ENCODE results near the gene HSD11B1L. TPM values are rescaled to one million over a fixed set of nuclear protein-coding genes. Genes with fewer than 3 reads are reported as not detected.

HSD11B1L gene
- total and polyA plus RNA-seq, 2 donors (not counting 1 experiment from before 2014, with no cell fraction given) = 1.8 to 4.6 TPM

DNA sequence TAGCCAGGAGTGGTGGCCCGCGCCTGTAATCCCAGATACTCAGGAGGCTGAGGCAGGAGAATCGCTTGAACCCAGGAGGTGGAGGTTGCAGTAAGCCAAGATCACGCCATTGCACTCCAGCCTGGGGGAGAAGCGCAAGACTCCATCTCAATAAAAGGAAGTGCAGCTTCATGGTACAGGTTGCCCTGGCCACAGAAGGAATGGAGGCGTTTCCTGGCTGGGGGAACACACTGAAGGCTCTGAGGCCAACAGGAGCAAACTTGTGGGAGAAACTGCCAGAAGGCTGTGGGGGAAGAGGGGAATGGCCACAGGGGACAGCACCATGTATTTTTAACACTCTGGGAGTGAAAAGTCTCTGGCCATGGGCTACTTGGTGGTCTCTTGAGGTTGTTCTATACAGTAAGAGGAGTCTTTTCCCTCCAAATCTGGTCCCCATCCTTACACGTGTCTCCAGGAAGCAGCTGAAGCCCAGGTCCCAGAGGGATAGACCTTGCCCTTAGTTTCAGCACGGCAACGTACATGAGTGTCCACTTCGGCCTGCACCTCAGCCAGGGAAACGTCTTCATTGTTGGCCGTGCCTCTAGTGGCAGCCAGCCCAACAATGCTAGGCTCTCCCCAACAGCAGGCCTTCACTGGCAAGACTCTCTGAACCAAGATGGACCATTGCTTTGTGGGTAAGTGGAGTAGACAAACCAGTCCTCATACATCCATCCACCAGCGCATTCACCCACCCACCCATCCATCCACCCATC lies 7.9 kb upstream of the HSD11B1L start:
- Histone ChIP-seq H3K9me3 (ENCODE audit: control extremely low read depth in 1 of 3, control insufficient read depth in 2 of 3, insufficient read depth in 1 of 3, low read length in 2 of 3) (peaks cover 0 to 1% (median 0%) of the 10 kb centered on the region in 3 donors), H2AFZ (ENCODE audit: insufficient read depth, low read depth, low read length, poor library complexity, severe bottlenecking) (no peak overlapping the region), H3K27ac (ENCODE audit: low read length in 2 of 2) (no peak overlapping the region), H3K4me1 (ENCODE audit: control insufficient read depth in 2 of 2, insufficient read depth in 2 of 2, low read length in 2 of 2) (no peaks in the 10 kb centered on the region), H3K27me3 (replicated peaks in 1 of 4; ENCODE audit: control extremely low read depth in 1 of 4, control insufficient read depth in 3 of 4, insufficient read depth in 4 of 4, low read length in 3 of 4) (no peaks in the 10 kb centered on the region), H3K36me3 (replicated peaks in 1 of 2; ENCODE audit: control extremely low read depth in 1 of 2, control insufficient read depth in 1 of 2, extremely low read depth in 1 of 2, insufficient read depth in 2 of 2, low read length in 1 of 2) (peaks cover 0 to 14% of the 10 kb centered on the region in 2 experiments), H3K4me3 (ENCODE audit: control extremely low read depth in 1 of 5, extremely low read depth in 1 of 5, insufficient read depth in 1 of 5, low read depth in 2 of 5, low read length in 4 of 5) (no peak overlapping the region), H3K79me2 (ENCODE audit: control insufficient read depth, insufficient read depth, low read length) (no peaks in the 10 kb centered on the region), H3K9ac (ENCODE audit: low read length) (no peak overlapping the region), H3K4me2 (replicated peaks; ENCODE audit: low read depth, low read length, poor library complexity, severe bottlenecking) (no peak overlapping the region), H4K20me1 (ENCODE audit: control insufficient read depth, insufficient read depth, low read length, poor library complexity, severe bottlenecking) (no peaks in the 10 kb centered on the region)
- ATAC-seq (ENCODE audit: low read depth) (no peak), DNase-seq (no peak)
- ChIA-PET CTCF (no interaction called here), POLR2A (no interaction called here)
- intact Hi-C loops (cut with micrococcal nuclease) = no loop called here
- no peak overlapping the region for H3K27ac Mint-ChIP-seq
- no peaks in the 10 kb centered on the region for H3K4me1 Mint-ChIP-seq
- H3K4me3 Mint-ChIP-seq = no peak overlapping the region
- 95% methylated on average over 8 of the region's 13 CpGs for whole genome bisulfite sequencing (ENCODE audit: insufficient coverage)
- no peaks in the 10 kb centered on the region for H3K9me3 Mint-ChIP-seq (ENCODE audit: insufficient read depth)
- no peaks in the 10 kb centered on the region for H3K27me3 Mint-ChIP-seq
- TF ChIP-seq, protein P1, sequence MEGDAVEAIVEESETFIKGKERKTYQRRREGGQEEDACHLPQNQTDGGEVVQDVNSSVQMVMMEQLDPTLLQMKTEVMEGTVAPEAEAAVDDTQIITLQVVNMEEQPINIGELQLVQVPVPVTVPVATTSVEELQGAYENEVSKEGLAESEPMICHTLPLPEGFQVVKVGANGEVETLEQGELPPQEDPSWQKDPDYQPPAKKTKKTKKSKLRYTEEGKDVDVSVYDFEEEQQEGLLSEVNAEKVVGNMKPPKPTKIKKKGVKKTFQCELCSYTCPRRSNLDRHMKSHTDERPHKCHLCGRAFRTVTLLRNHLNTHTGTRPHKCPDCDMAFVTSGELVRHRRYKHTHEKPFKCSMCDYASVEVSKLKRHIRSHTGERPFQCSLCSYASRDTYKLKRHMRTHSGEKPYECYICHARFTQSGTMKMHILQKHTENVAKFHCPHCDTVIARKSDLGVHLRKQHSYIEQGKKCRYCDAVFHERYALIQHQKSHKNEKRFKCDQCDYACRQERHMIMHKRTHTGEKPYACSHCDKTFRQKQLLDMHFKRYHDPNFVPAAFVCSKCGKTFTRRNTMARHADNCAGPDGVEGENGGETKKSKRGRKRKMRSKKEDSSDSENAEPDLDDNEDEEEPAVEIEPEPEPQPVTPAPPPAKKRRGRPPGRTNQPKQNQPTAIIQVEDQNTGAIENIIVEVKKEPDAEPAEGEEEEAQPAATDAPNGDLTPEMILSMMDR (IDR thresholded peaks at IDR 0.05) = no peak
- no peak for TF ChIP-seq EZH2 (IDR thresholded peaks at IDR 0.05; ENCODE audit: borderline replicate concordance, insufficient read depth, low read depth, low read length, poor library complexity, severe bottlenecking)

DNA sequence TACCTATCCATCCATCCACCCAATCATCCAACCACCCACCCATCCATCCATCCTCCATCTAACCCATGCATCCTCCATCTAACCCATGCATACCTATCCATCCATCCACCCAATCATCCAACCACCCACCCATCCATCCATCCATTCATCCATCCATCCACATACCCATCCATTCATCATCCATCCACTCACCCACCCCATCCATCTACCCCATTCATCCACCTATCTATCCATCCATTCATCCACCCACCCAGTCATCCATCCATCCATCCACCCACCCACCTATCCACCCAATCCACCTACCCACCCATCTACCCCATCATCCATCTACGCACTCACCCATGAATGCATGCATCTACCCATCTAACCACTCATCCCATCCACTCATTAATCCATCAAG lies 7.1 kb upstream of the HSD11B1L start:
- intact Hi-C loops (cut with micrococcal nuclease) = no loop called here
- H3K4me3 ChIP-seq (ENCODE audit: control extremely low read depth in 1 of 5, extremely low read depth in 1 of 5, insufficient read depth in 1 of 5, low read depth in 2 of 5, low read length in 4 of 5) = no peak overlapping the region
- no peak for DNase-seq
- no peaks in the 10 kb centered on the region for H3K4me1 ChIP-seq (ENCODE audit: control insufficient read depth in 2 of 2, insufficient read depth in 2 of 2, low read length in 2 of 2)
- H2AFZ ChIP-seq (ENCODE audit: insufficient read depth, low read depth, low read length, poor library complexity, severe bottlenecking) = no peak overlapping the region
- TF ChIP-seq EZH2 (IDR thresholded peaks at IDR 0.05; ENCODE audit: borderline replicate concordance, insufficient read depth, low read depth, low read length, poor library complexity, severe bottlenecking) = no peak
- TF ChIP-seq, protein P1 (IDR thresholded peaks at IDR 0.05) = no peak
- no peaks in the 10 kb centered on the region for H3K27me3 Mint-ChIP-seq
- no peaks in the 10 kb centered on the region for H3K9me3 Mint-ChIP-seq (ENCODE audit: insufficient read depth)
- H3K9ac ChIP-seq (ENCODE audit: low read length) = no peak overlapping the region
- no peak overlapping the region for H3K4me3 Mint-ChIP-seq
- H3K79me2 ChIP-seq (ENCODE audit: control insufficient read depth, insufficient read depth, low read length) = no peaks in the 10 kb centered on the region
- no peaks in the 10 kb centered on the region for H3K9me3 ChIP-seq (ENCODE audit: control extremely low read depth in 1 of 3, control insufficient read depth in 2 of 3, insufficient read depth in 1 of 3, low read length in 2 of 3)
- H4K20me1 ChIP-seq (ENCODE audit: control insufficient read depth, insufficient read depth, low read length, poor library complexity, severe bottlenecking) = no peaks in the 10 kb centered on the region
- no peak overlapping the region for H3K27ac ChIP-seq (ENCODE audit: low read length in 2 of 2)
- no peaks in the 10 kb centered on the region for H3K27me3 ChIP-seq (replicated peaks in 1 of 4; ENCODE audit: control extremely low read depth in 1 of 4, control insufficient read depth in 3 of 4, insufficient read depth in 4 of 4, low read length in 3 of 4)
- H3K4me1 Mint-ChIP-seq = no peaks in the 10 kb centered on the region
- peaks cover 0 to 10% of the 10 kb centered on the region in 2 experiments for H3K36me3 ChIP-seq (replicated peaks in 1 of 2; ENCODE audit: control extremely low read depth in 1 of 2, control insufficient read depth in 1 of 2, extremely low read depth in 1 of 2, insufficient read depth in 2 of 2, low read length in 1 of 2)
- no peak overlapping the region for H3K27ac Mint-ChIP-seq
- whole genome bisulfite sequencing (ENCODE audit: insufficient coverage) = 100% methylated on average over 1 of the region's 1 CpG
- ATAC-seq (ENCODE audit: low read depth) = no peak
- ChIA-PET CTCF (no interaction called here), POLR2A (no interaction called here)
- no peak overlapping the region for H3K4me2 ChIP-seq (replicated peaks; ENCODE audit: low read depth, low read length, poor library complexity, severe bottlenecking)
